Mammary epithelial cell (primary cell): Measurements from ENCODE around the gene CLCNKA.

Experiments used
- CTCF ChIP-seq, 2 donors: IDR thresholded peaks in 1 of 2; conservative IDR thresholded peaks in 1 of 2; 2 replicates each; pipeline ENCODE4 v1.5.1; 2011 to 2012; ENCODE audit warnings: inconsistent platforms in 2 of 2, low read length in 2 of 2, mild to moderate bottlenecking in 2 of 2, control low read depth in 1 of 2, low read depth in 1 of 2; ENCODE audit not compliant: insufficient read depth in 1 of 2; ENCODE audit errors: extremely low read depth in 1 of 2
- EZH2 ChIP-seq: IDR thresholded peaks from 2 replicates; pipeline ENCODE4 v1.6.1; 2012; ENCODE audit warnings: low read length, inconsistent platforms, borderline replicate concordance

GRCh38 chr1:16064536-16065268 is 42.9 kb downstream of the CLCNKA start:
- TF ChIP-seq EZH2 (no peak), CTCF (conservative IDR thresholded peaks at IDR 0.05 in 1 of 2, IDR thresholded peaks at IDR 0.05 in 1 of 2; ENCODE audit: extremely low read depth in 1 of 2, insufficient read depth in 1 of 2, low read depth in 1 of 2, low read length in 2 of 2) (no peak)
